Neural cell (in vitro differentiated cells): ENCODE results near the gene ERC2. TPM values are rescaled to one million over a fixed set of nuclear protein-coding genes. Genes with fewer than 3 reads are reported as not detected.

ENCODE experiments used
- H2AFZ ChIP-seq: fragments of 200-600, 300-800 bp; sonication (generic), shearing (Covaris generic); 2 replicates; pipeline ENCODE4 v1.6.0; 2014; ENCODE audit warnings: low read depth, mild to moderate bottlenecking, antibody characterized with exemption, low read length, moderate library complexity
- H3F3A ChIP-seq: fragments of 200-600 bp; shearing (Covaris generic); 2 replicates; pipeline ENCODE4 v1.6.1; 2016; ENCODE audit warnings: mild to moderate bottlenecking, moderate library complexity, mixed read lengths, antibody characterized with exemption, low read length; ENCODE audit not compliant: insufficient read depth, poor library complexity, severe bottlenecking
- H3K27ac ChIP-seq: fragments of 200-600, 300-800 bp; sonication (generic), shearing (Covaris generic); 2 replicates; pipeline ENCODE4 v1.5.1; 2014; ENCODE audit warnings: mild to moderate bottlenecking, low read length, moderate library complexity
- H3K27me3 ChIP-seq: fragments of 300-800, 200-600 bp; sonication (generic), shearing (Covaris generic); 2 replicates; pipeline ENCODE4 v1.6.0; 2014; ENCODE audit warnings: mild to moderate bottlenecking, low read depth, low read length, moderate library complexity; ENCODE audit not compliant: insufficient read depth
- H3K36me3 ChIP-seq: fragments of 300-800, 200-600 bp; sonication (generic), shearing (Covaris generic); 2 replicates; pipeline ENCODE4 v1.5.1; 2014; ENCODE audit warnings: mild to moderate bottlenecking, antibody characterized with exemption, low read length, moderate library complexity; ENCODE audit not compliant: insufficient read depth
- H3K4me2 ChIP-seq: fragments of 300-800, 200-600 bp; sonication (generic), shearing (Covaris generic); 2 replicates; pipeline ENCODE4 v1.6.0; 2014; ENCODE audit warnings: mild to moderate bottlenecking, low read length
- H3K4me3 ChIP-seq: fragments of 300-800, 200-600 bp; sonication (generic), shearing (Covaris generic); 2 replicates; pipeline ENCODE4 v1.5.1; 2014; ENCODE audit warnings: mild to moderate bottlenecking, low read length, moderate library complexity
- H3K79me2 ChIP-seq: fragments of 200-600 bp; shearing (Covaris generic); replicated peaks from 2 replicates; pipeline ENCODE4 v1.6.0; 2014; ENCODE audit warnings: mild to moderate bottlenecking, low read length, moderate library complexity; ENCODE audit not compliant: insufficient read depth
- H3K9ac ChIP-seq: fragments of 300-800, 200-600 bp; sonication (generic), shearing (Covaris generic); 2 replicates; pipeline ENCODE4 v1.6.1; 2016; ENCODE audit warnings: mild to moderate bottlenecking, low read length, mixed read lengths
- H3K9me2 ChIP-seq: fragments of 200-600 bp; shearing (Covaris generic); 2 replicates; pipeline ENCODE4 v1.6.1; 2016; ENCODE audit warnings: mild to moderate bottlenecking, low read length, mixed read lengths; ENCODE audit not compliant: insufficient read depth
- H3K9me3 ChIP-seq: fragments of 200-600, 300-800 bp; sonication (generic), shearing (Covaris generic); 2 replicates; pipeline ENCODE4 v1.6.1; 2016; ENCODE audit warnings: mild to moderate bottlenecking, mixed run types, low read length, moderate library complexity, mixed read lengths
- H4K20me1 ChIP-seq: fragments of 200-600 bp; shearing (Covaris generic); 2 replicates; pipeline ENCODE4 v1.6.1; 2016; ENCODE audit warnings: mild to moderate bottlenecking, mixed run types; ENCODE audit not compliant: insufficient read depth
- CTCF ChIP-seq: fragments of 450-650 bp; IDR thresholded peaks from 2 replicates; pipeline ENCODE4 v1.5.1; 2014; ENCODE audit warnings: antibody characterized with exemption, mild to moderate bottlenecking, moderate library complexity; ENCODE audit not compliant: poor library complexity, severe bottlenecking
- EP300 ChIP-seq: fragments of 450-650 bp; conservative IDR thresholded peaks from 2 replicates; pipeline ENCODE4 v1.6.1; 2014; ENCODE audit warnings: antibody characterized with exemption, mild to moderate bottlenecking, moderate library complexity; ENCODE audit not compliant: poor library complexity, severe bottlenecking
- EZH2 ChIP-seq: fragments of 200-600, 300-800 bp; shearing (Covaris generic), sonication (generic); IDR thresholded peaks from 2 replicates; pipeline ENCODE4 v1.6.1; 2014; ENCODE audit warnings: antibody characterized with exemption, low read length, borderline replicate concordance, mild to moderate bottlenecking; ENCODE audit not compliant: insufficient read depth, poor library complexity, severe bottlenecking
- MXI1 ChIP-seq: fragments of 450-650 bp; conservative IDR thresholded peaks from 2 replicates; pipeline ENCODE4 v1.6.1; 2014; ENCODE audit warnings: antibody characterized with exemption, mild to moderate bottlenecking; ENCODE audit not compliant: poor library complexity, severe bottlenecking
- POLR2AphosphoS5 ChIP-seq: IDR thresholded peaks from 2 replicates; pipeline ENCODE4 v1.6.1; 2012
- RAD21 ChIP-seq: fragments of 450-650 bp; conservative IDR thresholded peaks from 2 replicates; pipeline ENCODE4 v1.6.1; 2014; ENCODE audit warnings: antibody characterized with exemption, mild to moderate bottlenecking, moderate library complexity
- REST ChIP-seq: IDR thresholded peaks from 2 replicates; pipeline ENCODE4 v1.6.1; 2012; ENCODE audit warnings: borderline replicate concordance
- SMC3 ChIP-seq: fragments of 450-650 bp; conservative IDR thresholded peaks from 2 replicates; pipeline ENCODE4 v1.6.1; 2014; ENCODE audit warnings: antibody characterized with exemption, mild to moderate bottlenecking, moderate library complexity; ENCODE audit not compliant: poor library complexity
- TAF1 ChIP-seq: IDR thresholded peaks from 2 replicates; pipeline ENCODE4 v1.6.1; 2012; ENCODE audit warnings: low read depth
- polyA plus RNA-seq: library from polyadenylated mRNA; depleted of rRNA; stranded (reverse); fragments of >200 nt; gene quantifications from 2 replicates; pipeline ENCODE4 v1.2.3, GENCODE V29; 2014

Gene ERC2
- polyA plus RNA-seq, 1 donor from 2014 or later: 60.4 TPM

DNA sequence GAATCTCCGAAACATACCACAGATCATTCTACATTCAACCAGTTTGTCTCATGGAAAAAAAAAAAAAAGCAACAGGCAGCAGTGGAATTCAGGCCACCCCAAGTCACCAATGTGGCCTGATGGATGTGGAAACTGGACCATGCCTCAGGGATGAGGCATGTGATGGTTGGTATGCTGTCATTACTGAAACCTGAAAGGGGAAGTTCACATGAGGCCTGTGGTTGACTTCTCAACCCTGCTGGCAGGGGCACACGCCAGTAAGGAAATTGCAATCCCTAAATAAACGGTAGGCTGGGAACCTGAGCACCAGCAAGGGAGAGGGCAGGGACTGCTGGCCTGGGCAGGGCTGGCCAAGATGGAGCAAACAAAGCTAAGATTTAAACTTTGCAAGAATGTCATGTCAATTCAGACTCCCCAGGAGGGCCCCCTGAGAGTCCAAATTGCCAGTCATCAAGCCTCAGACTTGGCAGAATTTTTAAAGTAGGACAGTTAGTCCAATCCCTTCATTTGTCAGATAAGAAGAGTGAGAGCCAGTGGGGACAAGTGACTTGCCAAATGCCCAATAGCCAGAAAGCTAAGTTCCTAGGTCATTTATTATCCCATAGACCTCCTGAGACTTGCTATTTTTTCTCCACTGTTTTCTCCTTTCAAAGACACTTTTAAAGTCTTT, 310.4 kb downstream of the ERC2 start:
- no peak overlapping the region for H2AFZ ChIP-seq
- no peaks in the 10 kb centered on the region for H3K9me2 ChIP-seq
- no peak overlapping the region for H3K4me3 ChIP-seq
- TF ChIP-seq EP300 (no peak), TAF1 (no peak), RAD21 (no peak), CTCF (no peak), REST (no peak), MXI1 (no peak), POLR2AphosphoS5 (no peak), SMC3 (no peak), EZH2 (no peak)
- H3K27me3 ChIP-seq: no peaks in the 10 kb centered on the region
- peaks cover 9% of the 10 kb centered on the region for H3K9me3 ChIP-seq
- H3K36me3 ChIP-seq: no peaks in the 10 kb centered on the region
- H3K4me2 ChIP-seq: no peak overlapping the region
- H4K20me1 ChIP-seq: no peaks in the 10 kb centered on the region
- H3K79me2 ChIP-seq: no peaks in the 10 kb centered on the region
- no peak overlapping the region for H3K27ac ChIP-seq
- H3F3A ChIP-seq: no peaks in the 10 kb centered on the region
- H3K9ac ChIP-seq: no peak overlapping the region

DNA sequence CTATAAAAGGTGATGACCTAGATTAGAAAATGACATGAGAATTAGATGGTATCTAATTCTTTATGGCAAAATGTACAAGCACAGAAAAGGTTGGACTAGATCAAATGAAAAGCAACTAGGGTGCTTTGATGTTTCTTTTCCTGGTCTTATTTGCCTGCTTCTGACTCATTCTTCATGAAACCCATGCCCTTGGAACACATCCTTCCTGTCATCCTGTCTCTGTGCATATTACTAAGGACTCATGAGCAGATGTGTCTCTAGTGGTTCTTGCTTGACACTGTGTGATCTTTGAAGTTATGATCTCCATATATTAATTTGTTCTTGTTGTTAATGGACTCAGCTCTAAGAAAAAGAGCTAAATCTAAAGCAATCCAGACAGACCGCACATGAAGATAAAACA, 314.0 kb downstream of the ERC2 start:
- Histone ChIP-seq H4K20me1 (no peaks in the 10 kb centered on the region), H2AFZ (no peak overlapping the region), H3K9me3 (no peaks in the 10 kb centered on the region), H3K27ac (no peak overlapping the region), H3K9ac (no peak overlapping the region), H3K9me2 (no peaks in the 10 kb centered on the region), H3F3A (no peaks in the 10 kb centered on the region), H3K4me3 (no peak overlapping the region), H3K79me2 (no peaks in the 10 kb centered on the region), H3K27me3 (no peaks in the 10 kb centered on the region), H3K36me3 (no peaks in the 10 kb centered on the region), H3K4me2 (no peak overlapping the region)
- TF ChIP-seq RAD21 (no peak), REST (no peak), MXI1 (no peak), EP300 (no peak), SMC3 (no peak), EZH2 (no peak), POLR2AphosphoS5 (no peak)
